Measurements from ENCODE around the gene FARP2. TPM values are rescaled to one million over a fixed set of nuclear protein-coding genes. Genes with fewer than 3 reads are reported as not detected.

The FARP2 gene
- total and polyA plus RNA-seq, 2 of the 4 experiments (the other 2 are of a cell fraction) = 17.1 to 30.8 TPM

DNA sequence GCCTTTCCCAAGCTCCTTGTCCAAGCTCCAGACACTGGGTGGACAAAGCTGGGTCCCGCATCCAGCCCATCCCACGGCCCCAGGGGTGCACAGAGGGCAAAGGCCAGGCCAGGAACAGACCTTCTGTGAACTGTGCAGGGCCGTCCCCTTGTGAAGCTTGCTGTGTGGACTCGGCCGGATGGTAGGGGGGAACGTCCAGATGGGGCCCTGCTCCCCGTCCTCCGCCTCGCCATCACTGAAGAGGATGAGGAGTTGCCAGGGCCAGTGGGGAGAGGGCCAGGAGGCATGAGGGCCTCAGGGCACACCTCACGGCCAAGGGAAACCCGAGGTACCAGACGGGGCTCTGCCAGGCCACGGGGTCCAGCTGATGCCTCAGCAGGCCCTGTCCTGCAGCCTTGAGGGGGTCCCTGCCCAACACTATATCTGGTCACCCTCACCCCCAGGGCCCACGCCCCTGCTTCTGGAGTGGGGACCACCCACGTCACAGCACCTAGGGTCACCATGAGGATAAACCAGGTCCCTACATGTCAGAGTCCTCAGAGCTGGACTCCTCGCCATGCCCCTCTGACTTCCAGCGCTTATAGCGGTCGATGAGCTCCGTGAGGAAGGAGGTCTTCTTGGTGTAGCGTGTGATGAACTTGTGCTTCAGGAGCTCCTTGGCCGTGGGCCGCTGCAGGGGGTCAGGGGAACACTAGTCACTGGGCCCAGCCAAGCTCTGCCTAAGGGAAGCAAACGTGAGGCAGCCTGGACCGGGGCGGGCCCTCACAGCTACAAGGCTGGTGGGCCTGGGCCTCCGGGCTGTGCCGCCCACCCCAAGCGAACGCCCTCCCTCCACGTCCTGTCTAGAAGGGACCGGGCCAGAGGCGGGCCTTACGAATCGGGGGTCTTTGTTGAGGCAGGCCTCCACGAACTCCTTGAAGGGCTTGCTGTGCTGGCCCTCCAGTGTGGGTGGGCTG, 142.3 kb downstream of the FARP2 start:
- Histone ChIP-seq H3K4ac (ENCODE audit: low read depth, low read length) (no peak overlapping the region), H3K14ac (replicated peaks; ENCODE audit: low read depth, low read length) (no peak overlapping the region), H2BK5ac (ENCODE audit: low read depth, low read length, poor library complexity, severe bottlenecking) (no peak overlapping the region), H4K20me1 (ENCODE audit: insufficient read depth, low read length) (peaks cover 33% of the 10 kb centered on the region), H2AK5ac (ENCODE audit: low read depth, low read length) (no peak overlapping the region), H3K56ac (ENCODE audit: extremely low read depth, insufficient read depth, low read length) (no peak overlapping the region), H3K9ac (ENCODE audit: low read depth, low read length) (no peak overlapping the region), H3K18ac (ENCODE audit: low read depth, low read length) (no peak overlapping the region), H3K4me3 (ENCODE audit: insufficient read depth, low read depth, low read length) (no peak overlapping the region), H3K4me1 (ENCODE audit: control insufficient read depth, insufficient read depth, low read length) (no peaks in the 10 kb centered on the region), H2AFZ (replicated peaks; ENCODE audit: low read length, poor library complexity) (no peak overlapping the region), H3K23ac (ENCODE audit: low read depth, low read length) (no peak overlapping the region), H2BK15ac (ENCODE audit: low read depth, low read length) (no peak overlapping the region), H3K79me1 (ENCODE audit: low read depth in 1 of 2, low read length in 2 of 2) (peaks cover 16 to 56% of the 10 kb centered on the region in 2 experiments), H4K5ac (ENCODE audit: low read depth, low read length) (no peak overlapping the region), H4K8ac (ENCODE audit: low read depth in 2 of 2, low read length in 2 of 2) (no peak overlapping the region), H3K9me1 (ENCODE audit: insufficient read depth, low read length) (0 out of 2 replicates have a peak, but pooled peaks cover 5% of the 10 kb centered on the region), H2BK20ac (ENCODE audit: low read depth, low read length) (no peak overlapping the region), H2AK9ac (replicated peaks; ENCODE audit: low read depth, low read length, poor library complexity) (peak overlapping the region; percentile 28), H2BK120ac (ENCODE audit: low read depth, low read length) (no peak overlapping the region), H3K27me3 (ENCODE audit: control insufficient read depth, insufficient read depth, low read length) (no peaks in the 10 kb centered on the region), H3K4me2 (ENCODE audit: low read depth, low read length) (no peak overlapping the region), H3K27ac (ENCODE audit: insufficient read depth, low read length) (no peak overlapping the region), H3K36me3 (ENCODE audit: control insufficient read depth, insufficient read depth, low read length) (peaks cover 66% of the 10 kb centered on the region), H4K91ac (ENCODE audit: insufficient read depth, low read depth, low read length) (no peak overlapping the region), H3K9me3 (ENCODE audit: control insufficient read depth, insufficient read depth, low read length) (no peaks in the 10 kb centered on the region)
- TF ChIP-seq CHD1 (IDR thresholded peaks at IDR 0.05; ENCODE audit: low read depth, low read length) = no peak
- TF ChIP-seq CEBPB (IDR thresholded peaks at IDR 0.05; ENCODE audit: low read depth, low read length) = no peak
- TF ChIP-seq NFE2L2 (IDR thresholded peaks at IDR 0.05; ENCODE audit: low read depth, low read length) = no peak
- TF ChIP-seq MXI1 (IDR thresholded peaks at IDR 0.05; ENCODE audit: borderline replicate concordance, low read depth, low read length) = no peak
- TF ChIP-seq BHLHE40 (IDR thresholded peaks at IDR 0.05; ENCODE audit: low read depth, low read length) = no peak
- no peak for TF ChIP-seq RCOR1 (IDR thresholded peaks at IDR 0.05; ENCODE audit: insufficient replicate concordance, low read length)
- TF ChIP-seq, protein P1, sequence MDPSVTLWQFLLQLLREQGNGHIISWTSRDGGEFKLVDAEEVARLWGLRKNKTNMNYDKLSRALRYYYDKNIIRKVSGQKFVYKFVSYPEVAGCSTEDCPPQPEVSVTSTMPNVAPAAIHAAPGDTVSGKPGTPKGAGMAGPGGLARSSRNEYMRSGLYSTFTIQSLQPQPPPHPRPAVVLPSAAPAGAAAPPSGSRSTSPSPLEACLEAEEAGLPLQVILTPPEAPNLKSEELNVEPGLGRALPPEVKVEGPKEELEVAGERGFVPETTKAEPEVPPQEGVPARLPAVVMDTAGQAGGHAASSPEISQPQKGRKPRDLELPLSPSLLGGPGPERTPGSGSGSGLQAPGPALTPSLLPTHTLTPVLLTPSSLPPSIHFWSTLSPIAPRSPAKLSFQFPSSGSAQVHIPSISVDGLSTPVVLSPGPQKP (IDR thresholded peaks at IDR 0.05; ENCODE audit: borderline replicate concordance, low read depth, low read length) = no peak
- TF ChIP-seq POLR2A (IDR thresholded peaks at IDR 0.05; ENCODE audit: low read depth, low read length) = no peak
- no peak for TF ChIP-seq RFX5 (IDR thresholded peaks at IDR 0.05; ENCODE audit: low read depth, low read length)
- TF ChIP-seq FOS (IDR thresholded peaks at IDR 0.05; ENCODE audit: low read depth, low read length) = no peak
- WGBS, 2 experiments (ENCODE audit: extremely low coverage in 2 of 2, insufficient read length in 1 of 2) = 100% methylated on average over 8 of the region's 36 CpGs; no CpG with 5 or more reads in 1 of the 2 experiments
- ChIA-PET CTCF (no interaction called here), POLR2A (ENCODE audit: unreplicated experiment) (no interaction called here)
- ATAC-seq (ENCODE audit: low read depth) (no peak; the same call in 1 of the 2 replicates), DNase-seq (no peak)
- intact Hi-C loops (cut with micrococcal nuclease) = no loop called here
- in situ Hi-C loops (cut with MboI; ENCODE audit: low sequenced_read_pairs) = no loop called here
- BruUV-seq (replicated peaks) = no TSS peak
- dilution Hi-C loops (cut with HindIII; ENCODE audit: low sequenced_read_pairs, unreplicated experiment) = no loop called here

Data from IMR-90 (cell line).